ENCODE results near the gene C21orf91.

Gene C21orf91

GRCh38 chr21:17757671-17758070 is 61.5 kb downstream of the C21orf91 start:
- TF ChIP-seq CTCF (IDR thresholded peaks at IDR 0.05; ENCODE audit: insufficient read depth, low read depth, low read length, missing control alignments), result no peak
- DNase-seq (ENCODE audit: low read depth), result no peak

GRCh38 chr21:17753736-17754135 is 65.4 kb downstream of the C21orf91 start:
- peak; percentile 62 for DNase-seq (ENCODE audit: low read depth)
- H3K4me3 ChIP-seq (ENCODE audit: low read length), result no peak overlapping the region
- TF ChIP-seq CTCF (IDR thresholded peaks at IDR 0.05; ENCODE audit: insufficient read depth, low read depth, low read length, missing control alignments), result no peak

More at GRCh38 chr21:17757671-17758070, 61.5 kb downstream of the C21orf91 start:
- H3K4me3 ChIP-seq (ENCODE audit: low read length), result no peak overlapping the region

- no peak for DNase-seq (ENCODE audit: low read depth)
- no peak overlapping the region for H3K4me3 ChIP-seq (ENCODE audit: low read length)
- TF ChIP-seq CTCF (IDR thresholded peaks at IDR 0.05; ENCODE audit: insufficient read depth, low read depth, low read length, missing control alignments), result no peak
These were observed 67.0 kb downstream of the C21orf91 start for GRCh38 chr21:17752171-17752570.

- no peak overlapping the region for H3K4me3 ChIP-seq (ENCODE audit: low read length)
- no peak for TF ChIP-seq CTCF (IDR thresholded peaks at IDR 0.05; ENCODE audit: insufficient read depth, low read depth, low read length, missing control alignments)
- DNase-seq (ENCODE audit: low read depth), result no peak
These were observed 72.2 kb downstream of the C21orf91 start for GRCh38 chr21:17746920-17747319.

GRCh38 chr21:17745086-17745485 is 74.1 kb downstream of the C21orf91 start:
- TF ChIP-seq CTCF (IDR thresholded peaks at IDR 0.05; ENCODE audit: insufficient read depth, low read depth, low read length, missing control alignments), result no peak
- no peak for DNase-seq (ENCODE audit: low read depth)
- no peak overlapping the region for H3K4me3 ChIP-seq (ENCODE audit: low read length)

- H3K4me3 ChIP-seq (ENCODE audit: low read length), result no peak overlapping the region
- no peak for DNase-seq (ENCODE audit: low read depth)
- no peak for TF ChIP-seq CTCF (IDR thresholded peaks at IDR 0.05; ENCODE audit: insufficient read depth, low read depth, low read length, missing control alignments)
These were observed 76.1 kb downstream of the C21orf91 start for GRCh38 chr21:17742940-17743592.

- peak; percentile 89 for DNase-seq (ENCODE audit: low read depth)
- no peak overlapping the region for H3K4me3 ChIP-seq (ENCODE audit: low read length)
These were observed 77.0 kb downstream of the C21orf91 start for GRCh38 chr21:17742181-17742580.

More at GRCh38 chr21:17742181-17742580, 77.0 kb downstream of the C21orf91 start:
- no peak for TF ChIP-seq CTCF (IDR thresholded peaks at IDR 0.05; ENCODE audit: insufficient read depth, low read depth, low read length, missing control alignments)
